GM18870 (cell line): ENCODE results near the gene CCDC77.

Experiments used
- ATAC-seq: cut with Tn5 transposase; IDR thresholded peaks from one replicate; pipeline ENCODE4 v1.9.1; 2021; ENCODE audit warnings: moderate library complexity; ENCODE audit not compliant: unreplicated experiment

CCDC77 gene

GRCh38 chr12:452667-453210 is 51.3 kb downstream of the CCDC77 start:
- no peak for ATAC-seq

DNA sequence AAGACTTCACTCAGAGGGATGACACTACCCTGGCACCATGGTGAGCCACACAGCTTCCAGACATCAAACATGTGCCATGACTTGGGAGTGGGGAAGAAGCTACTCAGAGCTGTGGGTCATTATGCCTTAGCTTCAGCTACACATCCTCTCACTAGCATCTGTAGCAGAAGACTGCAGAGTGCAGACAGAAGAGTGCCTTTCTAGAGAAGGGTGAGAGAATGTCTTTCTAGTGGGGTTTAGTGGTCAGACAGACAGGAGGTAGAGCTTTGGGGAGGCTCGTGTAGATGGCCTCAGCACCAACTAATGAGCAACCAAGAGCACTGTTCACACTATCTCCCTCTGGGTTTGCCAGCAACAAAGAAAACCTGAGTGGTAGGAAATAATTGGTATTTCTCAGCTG is 53.4 kb downstream of the CCDC77 start:
- no peak for ATAC-seq

DNA sequence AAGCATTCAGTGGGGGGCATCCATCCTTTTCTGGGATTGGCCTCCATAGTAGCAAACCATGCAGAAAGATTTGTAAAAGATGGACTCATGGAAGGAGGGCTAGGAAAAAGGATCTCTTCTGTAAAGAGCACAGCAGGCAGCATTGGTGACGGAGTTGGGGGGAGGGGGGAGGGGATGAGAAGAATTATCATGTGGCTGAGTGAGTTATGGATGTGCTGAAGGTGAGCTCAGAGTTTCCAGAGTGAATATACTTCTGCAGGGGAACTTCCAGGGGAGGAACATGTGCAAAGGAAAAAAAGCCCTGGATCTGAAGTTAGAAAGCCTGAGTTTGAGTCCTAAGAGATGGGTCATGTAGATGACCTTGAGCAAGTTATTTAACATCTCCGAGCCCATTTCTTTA is 54.4 kb downstream of the CCDC77 start:
- no peak for ATAC-seq

- no peak for ATAC-seq
Observed at GRCh38 chr12:457676-458075, 56.2 kb downstream of the CCDC77 start.

DNA sequence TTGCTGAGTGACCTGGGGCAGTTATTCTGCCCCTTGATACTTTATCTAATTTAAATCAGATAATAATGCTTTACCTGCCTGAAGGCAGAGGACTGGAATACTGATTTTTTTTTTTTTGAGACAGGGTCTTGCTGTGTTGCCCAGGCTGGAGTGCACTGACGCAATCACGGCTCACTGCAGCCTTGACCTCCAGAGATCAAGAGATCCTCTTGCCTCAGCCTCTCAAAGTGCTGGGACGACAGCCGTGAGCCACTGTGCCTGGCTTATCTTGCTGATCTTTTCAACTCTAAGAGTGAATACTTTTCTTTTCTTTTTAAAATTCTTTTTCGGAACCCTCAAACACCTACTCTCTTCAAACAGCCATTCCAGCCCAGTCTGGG is 57.6 kb downstream of the CCDC77 start:
- no peak for ATAC-seq

DNA sequence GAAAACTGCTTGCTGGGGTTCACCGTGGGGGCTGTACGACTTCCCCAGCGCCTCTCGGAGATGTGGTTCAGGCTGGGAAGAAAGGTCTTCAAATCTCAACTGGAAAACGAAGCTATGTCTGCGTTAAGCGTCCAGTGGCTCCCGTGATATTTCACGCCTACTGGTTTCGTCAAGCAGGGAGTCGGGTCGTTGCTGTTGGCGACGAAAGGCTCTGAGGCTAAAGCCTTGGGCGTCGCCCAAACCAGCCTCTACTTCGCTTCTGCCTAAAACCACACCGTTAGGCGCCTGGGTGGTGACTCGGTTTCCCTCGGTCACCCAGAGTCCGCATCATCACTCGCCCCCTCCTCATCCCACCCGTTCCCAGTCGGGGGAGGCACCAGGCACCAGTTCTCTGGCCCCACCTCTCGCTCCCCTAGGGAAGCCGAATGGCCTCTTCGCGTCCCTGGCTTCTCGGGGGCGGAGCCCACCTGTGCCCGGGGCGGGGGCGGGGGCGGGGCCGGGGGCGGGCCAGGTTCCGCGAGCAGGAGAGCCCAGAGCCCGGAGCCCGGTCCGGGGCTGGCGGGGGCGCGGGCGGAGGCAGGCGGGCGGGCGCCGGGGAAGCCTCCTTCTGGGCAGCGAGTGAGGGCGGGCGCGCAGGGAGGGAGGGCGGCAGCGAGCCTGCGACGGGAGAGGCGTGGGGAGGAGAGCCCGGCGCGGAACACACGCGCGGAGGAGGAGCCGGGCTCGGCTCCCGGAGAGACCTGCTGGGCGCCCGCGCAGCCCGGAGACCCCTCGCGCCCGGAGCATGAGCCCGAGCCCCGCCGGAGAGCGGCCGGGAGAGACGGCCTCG is 58.2 kb downstream of the CCDC77 start, which contains the start of gene B4GALNT3:
Gene B4GALNT3 (plus strand): TSS at position 510 of the 829 bp plus-strand sequence. CDS start 438 bp downstream, outside the sequence.
- no peak for ATAC-seq

- ATAC-seq, result no peak
Observed at GRCh38 chr12:460261-461230, 59.1 kb downstream of the CCDC77 start.

- ATAC-seq, result no peak
Observed at GRCh38 chr12:461425-461824, 60.0 kb downstream of the CCDC77 start.

DNA sequence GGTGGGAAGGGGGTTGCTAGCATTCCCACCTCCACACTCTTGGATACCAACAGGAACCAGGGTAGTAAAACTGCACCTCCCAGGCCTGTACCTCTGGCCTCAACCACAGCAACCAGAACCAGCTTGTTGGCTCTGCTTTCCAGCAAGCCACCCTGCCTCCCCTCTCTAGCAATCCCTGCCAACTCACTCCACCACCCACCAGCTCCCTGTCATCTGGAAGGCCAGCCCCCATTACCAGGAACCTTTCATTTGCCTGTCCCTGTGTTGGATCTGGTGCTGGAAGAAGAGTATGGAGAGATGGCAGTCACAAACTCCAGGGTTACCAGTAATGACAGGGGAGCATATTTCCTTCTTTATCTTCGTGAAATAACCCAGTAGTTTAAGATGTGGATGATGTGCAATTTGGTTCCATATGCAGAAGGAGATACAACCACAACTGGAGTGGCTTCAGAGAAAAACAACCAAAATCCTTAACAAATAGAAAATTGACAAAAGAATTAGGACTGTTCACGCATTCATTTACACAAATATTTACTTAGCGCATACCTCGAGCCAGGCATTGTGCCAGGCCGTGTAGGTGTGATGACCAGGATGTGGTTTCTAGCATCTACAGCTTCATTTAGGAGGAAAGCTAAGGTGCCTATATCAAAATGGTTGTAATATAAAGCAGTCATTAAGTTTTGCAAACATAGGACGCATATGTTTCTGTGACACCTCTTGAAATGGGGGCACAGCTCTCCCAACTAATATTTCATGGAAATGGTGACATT is 61.7 kb downstream of the CCDC77 start:
- no peak for ATAC-seq

GRCh38 chr12:464484-465267 is 63.2 kb downstream of the CCDC77 start:
- no peak for ATAC-seq

- ATAC-seq, result no peak
Observed at GRCh38 chr12:466039-466438, 64.6 kb downstream of the CCDC77 start.

DNA sequence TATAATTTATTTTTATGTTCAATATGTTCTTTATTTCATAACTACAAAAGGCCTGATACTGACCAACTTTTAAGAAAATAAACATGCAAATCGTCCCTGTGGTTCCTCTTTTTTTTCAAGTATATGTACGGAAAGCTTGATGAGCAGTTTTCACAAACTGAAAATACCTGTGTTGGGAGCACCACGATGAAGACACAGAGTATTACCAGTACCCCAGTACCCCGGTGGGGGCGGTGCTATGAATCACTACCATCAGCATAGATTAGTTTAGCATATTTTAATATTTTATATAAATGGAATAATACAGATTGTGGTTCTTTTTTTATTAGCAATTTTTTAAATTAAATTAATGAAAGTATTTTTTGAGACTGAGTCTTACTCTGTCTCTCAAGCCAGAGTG is 65.3 kb downstream of the CCDC77 start:
- ATAC-seq, result no peak

- no peak for ATAC-seq
Observed at GRCh38 chr12:467591-467990, 66.1 kb downstream of the CCDC77 start.

GRCh38 chr12:468671-469389 is 67.4 kb downstream of the CCDC77 start:
- ATAC-seq, result no peak

DNA sequence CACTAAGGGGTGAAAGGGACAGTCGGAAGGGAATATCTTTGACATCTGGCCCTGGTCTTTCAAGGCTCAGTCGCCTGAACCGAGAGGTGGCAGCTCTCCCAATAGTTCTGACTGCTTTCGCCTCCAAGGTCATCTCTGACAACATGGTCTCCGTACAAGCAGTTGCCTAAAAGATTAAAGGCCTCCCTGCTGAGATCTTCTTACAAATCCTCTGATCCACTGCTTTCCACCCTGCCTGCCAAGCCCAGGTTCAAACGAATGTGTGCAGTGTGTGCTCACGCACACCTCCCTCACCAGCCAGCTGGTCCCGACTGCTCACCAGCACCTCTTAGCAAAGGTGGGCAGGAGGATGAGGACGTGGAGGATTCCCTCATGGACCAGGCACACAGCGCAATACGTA is 68.7 kb downstream of the CCDC77 start:
- no peak for ATAC-seq

- ATAC-seq, result no peak
Observed at GRCh38 chr12:473198-473597, 71.8 kb downstream of the CCDC77 start.

GRCh38 chr12:473863-474577 is 72.6 kb downstream of the CCDC77 start:
- no peak for ATAC-seq

GRCh38 chr12:475286-475685 is 73.8 kb downstream of the CCDC77 start:
- ATAC-seq, result no peak

GRCh38 chr12:479161-479560 is 77.7 kb downstream of the CCDC77 start:
- ATAC-seq, result no peak
